K562 (cell line): ENCODE results near the gene SSBP1. TPM values are rescaled to one million over a fixed set of nuclear protein-coding genes. Genes with fewer than 3 reads are reported as not detected.

ENCODE experiments used
- ATAC-seq: fragments of 200-7000 bp; cut with Tn5 transposase; 3 replicates; pipeline ENCODE4 v1.9.1; 2020; ENCODE audit warnings: moderate library complexity
- BruUV-seq: library from RNA; stranded (reverse); fragments of 400-500 nt; replicated peaks from 2 replicates; lab custom pipeline; 2021; lab: Mats Ljungman, UMichigan
- CTCF ChIA-PET: fragments of 300-600 bp; formaldehyde crosslinking; extraction: SDS; loops from one replicate; lab custom pipeline; 2021; ENCODE audit warnings: low intra/inter-chr PET ratio; lab: Yijun Ruan, JAX
- POLR2A ChIA-PET: fragments of 300-600, 350-650 bp; sonication (Branson Sonifier 250); formaldehyde crosslinking; extraction: SDS; loops from one replicate; lab custom pipeline; 2021; ENCODE audit warnings: antibody characterized with exemption, inconsistent platforms; lab: Yijun Ruan, JAX
- DNase-seq, 4 experiments: peaks; one replicate each; pipeline versions ENCODE4 v3.0.0 to v3.0.0-alpha.2; 2011 to 2018; ENCODE audit warnings: low spot score in 3 of 4, mixed read lengths in 3 of 4; ENCODE audit errors: extremely low read depth in 1 of 4
- FAIRE-seq: peaks from 2 replicates; lab custom pipeline; 2011; peaks lifted over from hg19 to GRCh38; lab: Jason Lieb, UNC
- H2AFZ ChIP-seq: 2 replicates; pipeline ENCODE4 v1.6.0; 2011; ENCODE audit warnings: low read depth, low read length, control low read depth, inconsistent platforms
- H3K27ac ChIP-seq: fragments of 200-600 bp; 3 replicates; pipeline ENCODE4 v1.8.0; 2011; ENCODE audit warnings: low read depth, mild to moderate bottlenecking, control low read depth, inconsistent platforms, low read length, moderate library complexity, mixed read lengths; ENCODE audit errors: extremely low read depth
- H3K27me3 ChIP-seq, 2 experiments: fragments of 300-600 bp in 1 of 2; 2 replicates in 1 of 2; 3 replicates in 1 of 2; pipeline versions ENCODE4 v1.6.0 to v1.8.0; 2011; ENCODE audit warnings: inconsistent platforms in 2 of 2, low read length in 2 of 2, mild to moderate bottlenecking in 1 of 2, mixed read lengths in 1 of 2, moderate library complexity in 1 of 2; ENCODE audit not compliant: control insufficient read depth in 2 of 2, insufficient read depth in 2 of 2
- H3K36me3 ChIP-seq: fragments of 300-600 bp; 3 replicates; pipeline ENCODE4 v1.8.0; 2011; ENCODE audit warnings: mild to moderate bottlenecking, low read length, inconsistent platforms; ENCODE audit not compliant: control insufficient read depth, insufficient read depth
- H3K4me1 ChIP-seq, 2 experiments: fragments of 200-600 bp in 1 of 2; replicated peaks in 1 of 2; 2 replicates in 1 of 2; 3 replicates in 1 of 2; pipeline versions ENCODE4 v1.5.1 to v1.8.0; 2011; ENCODE audit warnings: inconsistent platforms in 2 of 2, low read length in 2 of 2, mild to moderate bottlenecking in 1 of 2, mixed read lengths in 1 of 2, moderate library complexity in 1 of 2; ENCODE audit not compliant: control insufficient read depth in 2 of 2, insufficient read depth in 2 of 2
- H3K4me2 ChIP-seq: 2 replicates; pipeline ENCODE4 v1.6.1; 2011; ENCODE audit warnings: low read length, control low read depth, inconsistent platforms, mixed read lengths; ENCODE audit not compliant: insufficient read depth
- H3K4me3 ChIP-seq: fragments of 200-600 bp; sonication (generic), shearing (Covaris generic); 2 replicates; pipeline ENCODE4 v1.5.1; 2016; ENCODE audit warnings: control low read depth, inconsistent platforms
- H3K79me2 ChIP-seq: fragments of 200-600 bp; 3 replicates; pipeline ENCODE4 v1.8.0; 2011; ENCODE audit warnings: low read length, inconsistent platforms; ENCODE audit not compliant: control insufficient read depth, insufficient read depth
- H3K9ac ChIP-seq, 2 experiments: 2 replicates each; pipeline versions ENCODE4 v1.6.0 to v1.6.1; 2011; ENCODE audit warnings: low read depth in 2 of 2, low read length in 2 of 2, control low read depth in 1 of 2, inconsistent platforms in 1 of 2, mild to moderate bottlenecking in 1 of 2, mixed read lengths in 1 of 2; ENCODE audit not compliant: insufficient read depth in 1 of 2
- H3K9me1 ChIP-seq: one replicate; pipeline ENCODE4 v1.6.0; 2011; ENCODE audit warnings: inconsistent platforms, mild to moderate bottlenecking, low read length, moderate library complexity; ENCODE audit not compliant: control insufficient read depth, insufficient read depth
- H3K9me3 ChIP-seq: replicated peaks from 2 replicates; pipeline ENCODE4 v1.5.1; 2011; ENCODE audit warnings: low read depth, low read length, inconsistent platforms; ENCODE audit not compliant: control insufficient read depth, insufficient read depth
- H4K20me1 ChIP-seq: replicated peaks from 2 replicates; pipeline ENCODE4 v1.6.1; 2011; ENCODE audit warnings: low read length, inconsistent platforms, mixed read lengths; ENCODE audit not compliant: control insufficient read depth, insufficient read depth
- DACH1 ChIP-seq: fragments of 450-650 bp; IDR thresholded peaks from 2 replicates; pipeline ENCODE4 v1.6.1; 2018; ENCODE audit not compliant: partially characterized antibody
- EP300 ChIP-seq: IDR thresholded peaks from 2 replicates; pipeline ENCODE4 v1.6.1; 2012; ENCODE audit warnings: low read length, improper control_type of control experiment
- GABPB2 ChIP-seq: fragments of 250-450 bp; sonication (Bioruptor Pico); conservative IDR thresholded peaks from 2 replicates; pipeline ENCODE4 v1.5.1; 2021; ENCODE audit warnings: mild to moderate bottlenecking
- GATAD2B ChIP-seq: fragments of 450-650 bp; IDR thresholded peaks from 2 replicates; pipeline ENCODE4 v1.6.1; 2017; ENCODE audit warnings: mild to moderate bottlenecking, borderline replicate concordance
- IFI16 ChIP-seq: fragments of 250-450 bp; sonication (Bioruptor Pico); IDR thresholded peaks from 2 replicates; pipeline ENCODE4 v2.1.2; 2022; ENCODE audit warnings: mild to moderate bottlenecking, inconsistent platforms
- MYC ChIP-seq, 2 experiments: fragments of 250-450 bp in 1 of 2; sonication (Bioruptor Pico) in 1 of 2; IDR thresholded peaks; 2 replicates each; pipeline versions ENCODE4 v1.5.1 to v1.6.1; 2012 to 2021; ENCODE audit warnings: low read depth in 2 of 2, borderline replicate concordance in 1 of 2, improper control_type of control experiment in 1 of 2, low read length in 1 of 2, mild to moderate bottlenecking in 1 of 2, moderate library complexity in 1 of 2
- RAD21 ChIP-seq, 2 experiments: fragments of 250-450 bp in 1 of 2; fragments of 450-650 bp in 1 of 2; sonication (Bioruptor Pico) in 1 of 2; formaldehyde crosslinking in 1 of 2; IDR thresholded peaks in 1 of 2; conservative IDR thresholded peaks in 1 of 2; 2 replicates each; pipeline versions ENCODE4 v1.4.0 to v1.8.0; 2020 to 2022; ENCODE audit warnings: mild to moderate bottlenecking in 2 of 2, moderate library complexity in 1 of 2
- SP1 ChIP-seq: sonication (generic); formaldehyde crosslinking; IDR thresholded peaks from 2 replicates; pipeline ENCODE4 v1.8.1; 2022; ENCODE audit warnings: mild to moderate bottlenecking, missing genetic modification reagents
- ZFP36 ChIP-seq: fragments of 150-350 bp; IDR thresholded peaks from 2 replicates; pipeline ENCODE4 v1.6.1; 2018; ENCODE audit warnings: low read length, low read depth; ENCODE audit not compliant: partially characterized antibody
- ZNF766 ChIP-seq: fragments of 200-800 bp; sonication (Bioruptor generic); conservative IDR thresholded peaks from 2 replicates; pipeline ENCODE4 v1.6.1; 2016; ENCODE audit warnings: missing genetic modification characterization, missing compliant biosample characterization
- WGBS: fragments of 100-300 bp; shearing (Covaris generic); methylation state at CpG from one replicate; pipeline ENCODE4 v1.1.6; 2016; ENCODE audit warnings: low coverage, mixed read lengths; ENCODE audit not compliant: insufficient coverage; ENCODE audit errors: missing lambda C conversion rate; 5-methylcytosine and 5-hydroxymethylcytosine counted together
- in situ Hi-C: fragments of 300-500 bp; cut with MboI; formaldehyde crosslinking; loops from 4 replicates; pipeline ENCODE4 v1.15.0; 2018; ENCODE audit warnings: inconsistent platforms, mixed read lengths
- intact Hi-C: fragments of 100-400 bp; cut with micrococcal nuclease; formaldehyde crosslinking; loops from 2 replicates; pipeline ENCODE4 v1.14.2; 2022
- polyA plus RNA-seq, 8 experiments: library from polyadenylated mRNA; depleted of rRNA in 4 of 8; stranded (reverse) in 5 of 8; unstranded in 3 of 8; fragments of >200 nt; fragmentation: Nextera tagmentation in 2 of 8; fragmentation: Illumina TruSeq in 1 of 8; extraction: Ambion mirVana in 2 of 8; extraction: Trizol in 1 of 8; gene quantifications; 2 replicates each; pipeline versions ENCODE4 v1.2.1 to v1.2.3, GENCODE V29; 2011 to 2014; ENCODE audit warnings: inconsistent platforms in 1 of 8, missing spikeins in 1 of 8
- total RNA-seq, 7 experiments: library from RNA; depleted of rRNA in 6 of 7; stranded (reverse); fragments of >200 nt in 6 of 7; fragmentation: Illumina TruSeq in 2 of 7; extraction: Trizol in 2 of 7; gene quantifications; 2 replicates each; pipeline versions ENCODE4 v1.2.1 to v1.2.3, GENCODE V29; 2011 to 2021; ENCODE audit warnings: low replicate concordance in 1 of 7
- TF ChIP-seq, protein P1 (sequence below), 3 experiments: IDR thresholded peaks in 2 of 3; conservative IDR thresholded peaks in 1 of 3; 2 replicates each; pipeline ENCODE4 v1.5.1; 2011 to 2012; ENCODE audit warnings: low read length in 3 of 3, mild to moderate bottlenecking in 3 of 3, control low read depth in 2 of 3, improper control_type of control experiment in 1 of 3, inconsistent platforms in 1 of 3, low read depth in 1 of 3, mixed read lengths in 1 of 3, moderate library complexity in 1 of 3; ENCODE audit not compliant: insufficient read depth in 2 of 3
- TF ChIP-seq, protein P2 (sequence below): IDR thresholded peaks from 2 replicates; pipeline ENCODE4 v1.6.1; 2011; ENCODE audit warnings: borderline replicate concordance, low read depth, mild to moderate bottlenecking, moderate library complexity, low read length; ENCODE audit not compliant: insufficient read depth, poor library complexity, severe bottlenecking

Gene SSBP1
- total and polyA plus RNA-seq, 9 of the 15 experiments (the other 6 are each of a cell fraction or from before 2014, with no cell fraction given) = 404 to 1,996 (median 835) TPM

DNA sequence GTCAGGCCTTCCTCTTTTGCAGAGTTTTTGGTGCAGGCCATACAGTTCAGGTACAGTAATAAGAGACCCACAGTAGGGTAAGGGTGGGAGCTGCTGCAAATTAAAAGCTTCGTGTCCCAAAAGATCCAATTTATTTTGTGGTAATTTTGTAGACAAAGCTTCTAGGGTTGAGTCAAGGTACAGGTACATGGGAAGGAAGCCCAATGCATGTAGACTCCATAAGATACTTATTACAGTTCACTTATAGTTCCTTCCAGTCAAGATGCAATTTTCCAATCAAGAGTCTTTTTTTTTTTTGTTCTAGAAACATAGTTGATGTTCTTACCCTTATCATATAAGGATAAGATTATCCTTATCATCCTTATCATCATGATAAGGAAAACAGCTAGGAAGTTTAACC lies 38.2 kb downstream of the SSBP1 start, which contains the start of gene TAS2R4 (continued):
- TF ChIP-seq GABPB2 (CRISPR knock-in tag) (no peak), SP1 (CRISPR knock-in tag) (no peak), GATAD2B (no peak), EP300 (no peak), ZFP36 (no peak), MYC (IDR thresholded peaks at IDR 0.05; ENCODE audit: low read depth, low read length) (no peak), MYC (CRISPR knock-in tag; IDR thresholded peaks at IDR 0.05; ENCODE audit: borderline replicate concordance, low read depth) (no peak), IFI16 (CRISPR knock-in tag) (no peak), ZNF766 (no peak)

DNA sequence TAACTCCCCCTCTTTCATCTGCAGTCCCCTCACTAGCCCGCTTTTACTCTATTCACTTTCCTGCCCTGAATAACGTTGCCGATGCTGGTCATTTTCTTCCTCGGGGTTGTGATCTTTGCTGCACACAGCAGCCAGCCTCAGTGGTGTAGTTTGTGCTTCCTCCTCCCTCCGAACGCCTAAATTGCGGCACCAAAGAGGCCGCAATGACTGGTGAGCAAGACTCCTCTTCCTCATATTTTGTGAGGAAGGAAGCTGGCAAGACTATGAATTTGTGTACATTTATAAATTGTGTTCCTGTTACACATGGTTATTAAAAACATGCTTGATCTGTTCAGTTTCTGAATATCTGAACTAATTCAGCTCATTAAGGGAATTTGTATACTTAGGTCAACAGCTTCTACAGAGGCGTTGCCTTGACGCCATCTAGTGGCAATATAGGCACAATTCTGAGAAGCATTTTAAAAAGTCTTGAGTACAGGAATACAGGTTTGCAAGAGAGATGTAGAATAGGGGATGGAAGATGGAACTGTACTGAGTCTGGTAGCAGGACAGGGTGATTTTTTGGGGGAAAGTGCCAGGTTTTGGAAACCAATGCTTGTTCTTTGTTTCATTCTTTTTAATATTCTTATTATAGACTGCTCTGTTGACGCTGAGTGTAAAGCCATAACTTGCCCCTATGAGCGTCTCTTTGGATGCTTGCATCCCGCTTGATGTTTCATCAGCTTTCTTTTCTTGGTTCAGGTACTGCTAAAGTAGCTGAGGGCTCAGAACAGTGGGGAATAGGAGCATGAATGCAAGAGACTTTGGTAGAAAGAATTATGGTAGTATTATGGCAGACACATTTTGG lies 47.8 kb downstream of the SSBP1 start:
- peak; percentile 41 to 74 (median 54) for DNase-seq
- Histone ChIP-seq H3K27me3 (no peaks in the 10 kb centered on the region), H3K79me2 (peaks cover 2% of the 10 kb centered on the region; the same call in 1 of the 3 replicates), H3K4me1 (no peaks in the 10 kb centered on the region), H3K4me2 (no peak overlapping the region), H4K20me1 (no peaks in the 10 kb centered on the region), H3K9ac (no peak overlapping the region), H3K4me3 (no peak overlapping the region), H3K36me3 (peaks cover 27% of the 10 kb centered on the region; the same call in 2 of the 3 replicates), H3K9me1 (no peaks in the 10 kb centered on the region), H3K9me3 (no peaks in the 10 kb centered on the region), H3K27ac (no peak overlapping the region), H2AFZ (no peak overlapping the region)
- no TSS peak for BruUV-seq
- intact Hi-C loops (loop anchor here (1.0 kb wide), 1 partner anchor 132 kb away; no protein-coding TSS in a partner anchor), in situ Hi-C loops (no loop called here)
- CTCF ChIA-PET = no interaction called here
- WGBS = 65% methylated on average over 13 of the region's 13 CpGs
- POLR2A ChIA-PET = interaction anchor here (0.6 to 1.0 kb wide), 3 partner anchors 16 to 1056 kb away, joined by 3 read pairs; no protein-coding TSS in a partner anchor
- peak; percentile 95 for ATAC-seq
- peak; percentile 89 for FAIRE-seq
- TF ChIP-seq RAD21 (CRISPR knock-in tag; conservative IDR thresholded peaks at IDR 0.05 in 1 of 2, IDR thresholded peaks at IDR 0.05 in 1 of 2) = peak in 1 of 2 experiments; percentile 73; a peak in 3 of 4 replicates
- TF ChIP-seq, protein P1, sequence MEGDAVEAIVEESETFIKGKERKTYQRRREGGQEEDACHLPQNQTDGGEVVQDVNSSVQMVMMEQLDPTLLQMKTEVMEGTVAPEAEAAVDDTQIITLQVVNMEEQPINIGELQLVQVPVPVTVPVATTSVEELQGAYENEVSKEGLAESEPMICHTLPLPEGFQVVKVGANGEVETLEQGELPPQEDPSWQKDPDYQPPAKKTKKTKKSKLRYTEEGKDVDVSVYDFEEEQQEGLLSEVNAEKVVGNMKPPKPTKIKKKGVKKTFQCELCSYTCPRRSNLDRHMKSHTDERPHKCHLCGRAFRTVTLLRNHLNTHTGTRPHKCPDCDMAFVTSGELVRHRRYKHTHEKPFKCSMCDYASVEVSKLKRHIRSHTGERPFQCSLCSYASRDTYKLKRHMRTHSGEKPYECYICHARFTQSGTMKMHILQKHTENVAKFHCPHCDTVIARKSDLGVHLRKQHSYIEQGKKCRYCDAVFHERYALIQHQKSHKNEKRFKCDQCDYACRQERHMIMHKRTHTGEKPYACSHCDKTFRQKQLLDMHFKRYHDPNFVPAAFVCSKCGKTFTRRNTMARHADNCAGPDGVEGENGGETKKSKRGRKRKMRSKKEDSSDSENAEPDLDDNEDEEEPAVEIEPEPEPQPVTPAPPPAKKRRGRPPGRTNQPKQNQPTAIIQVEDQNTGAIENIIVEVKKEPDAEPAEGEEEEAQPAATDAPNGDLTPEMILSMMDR (IDR thresholded peaks at IDR 0.05 in 2 of 3, conservative IDR thresholded peaks at IDR 0.05 in 1 of 3; ENCODE audit: insufficient read depth in 2 of 3, low read depth in 1 of 3, low read length in 3 of 3) = peak; percentile 69 to 89 (median 84)
- peak; percentile 12 for TF ChIP-seq DACH1
- TF ChIP-seq, protein P2, sequence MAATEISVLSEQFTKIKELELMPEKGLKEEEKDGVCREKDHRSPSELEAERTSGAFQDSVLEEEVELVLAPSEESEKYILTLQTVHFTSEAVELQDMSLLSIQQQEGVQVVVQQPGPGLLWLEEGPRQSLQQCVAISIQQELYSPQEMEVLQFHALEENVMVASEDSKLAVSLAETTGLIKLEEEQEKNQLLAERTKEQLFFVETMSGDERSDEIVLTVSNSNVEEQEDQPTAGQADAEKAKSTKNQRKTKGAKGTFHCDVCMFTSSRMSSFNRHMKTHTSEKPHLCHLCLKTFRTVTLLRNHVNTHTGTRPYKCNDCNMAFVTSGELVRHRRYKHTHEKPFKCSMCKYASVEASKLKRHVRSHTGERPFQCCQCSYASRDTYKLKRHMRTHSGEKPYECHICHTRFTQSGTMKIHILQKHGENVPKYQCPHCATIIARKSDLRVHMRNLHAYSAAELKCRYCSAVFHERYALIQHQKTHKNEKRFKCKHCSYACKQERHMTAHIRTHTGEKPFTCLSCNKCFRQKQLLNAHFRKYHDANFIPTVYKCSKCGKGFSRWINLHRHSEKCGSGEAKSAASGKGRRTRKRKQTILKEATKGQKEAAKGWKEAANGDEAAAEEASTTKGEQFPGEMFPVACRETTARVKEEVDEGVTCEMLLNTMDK = peak; percentile 15
